Heart left ventricle (tissue), 13 donors: ENCODE data around the gene HTR3C.

Experiments used
- POLR2A ChIP-seq, 2 donors: fragments of 450-650 bp; IDR thresholded peaks; one replicate each; pipeline ENCODE4 v1.6.1; 2017; ENCODE audit warnings: antibody characterized with exemption in 2 of 2, mild to moderate bottlenecking in 2 of 2, moderate library complexity in 2 of 2
- TF ChIP-seq, protein P1 (sequence below), 12 donors: fragments of 200-600 bp; sonication (generic) in 4 of 12; IDR thresholded peaks; one replicate each; pipeline versions ENCODE4 v1.5.0 to v1.8.0; 2018 to 2022; ENCODE audit warnings: antibody characterized with exemption in 12 of 12, mild to moderate bottlenecking in 5 of 12
- donor health status: ischemic (EF 13 %, LVEDD 7.1; RV severe dilation, severe dysfunction).
- donor health status: DM: no; HTN: yes; CAD: no.
- donor health status: DM: no; HTN: no; CAD: no.
- donor health status: ischemic (EF 25% LVEDD 6.9; RV normal size, moderate dysfunction).
- donor health status: ischemic (EF 25% LVEDD 5.7; RV mildly dilated, moderate dysfunction).
- donor health status: ischemic (EF 35%, LVEDD 5.7; RV mildly dilated, moderate dysfunction).
- donor health status: nonischemic (EF 11% LVEDD 7.7; RV severe dilation, severe dysfunction).
- donor health status: DM: yes; HTN: yes; CAD: no.
- donor health status: PGD.
- donor health status: ischemic (EF 29% LVEDD 5.4; RV normal size, mild dysfunction).
- donor health status: nonischemic (EF 23%, LVEDD 6.1; RV moderate dilation, normal function).

DNA sequence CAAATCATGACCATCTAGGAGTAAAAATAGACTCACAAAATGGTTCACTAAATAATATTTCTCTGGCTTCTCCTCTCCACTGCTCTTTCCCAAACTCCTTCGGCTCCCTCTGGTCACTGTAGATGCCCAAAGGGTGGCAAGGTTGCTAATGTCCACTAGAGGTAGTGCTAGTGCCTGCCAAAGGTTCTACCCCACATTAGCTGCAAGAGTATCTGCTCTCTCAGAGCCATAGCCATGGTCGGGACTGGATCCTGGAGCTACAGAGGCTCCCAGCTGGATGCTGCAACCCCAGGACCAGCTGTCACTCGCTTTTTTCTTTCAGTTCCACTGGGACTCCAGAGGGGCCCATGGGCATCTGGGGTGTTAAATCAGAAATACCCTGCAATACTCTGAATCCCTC lies 12.8 kb upstream of the HTR3C start:
- no peak for TF ChIP-seq POLR2A (IDR thresholded peaks at IDR 0.05)
- TF ChIP-seq, protein P1, sequence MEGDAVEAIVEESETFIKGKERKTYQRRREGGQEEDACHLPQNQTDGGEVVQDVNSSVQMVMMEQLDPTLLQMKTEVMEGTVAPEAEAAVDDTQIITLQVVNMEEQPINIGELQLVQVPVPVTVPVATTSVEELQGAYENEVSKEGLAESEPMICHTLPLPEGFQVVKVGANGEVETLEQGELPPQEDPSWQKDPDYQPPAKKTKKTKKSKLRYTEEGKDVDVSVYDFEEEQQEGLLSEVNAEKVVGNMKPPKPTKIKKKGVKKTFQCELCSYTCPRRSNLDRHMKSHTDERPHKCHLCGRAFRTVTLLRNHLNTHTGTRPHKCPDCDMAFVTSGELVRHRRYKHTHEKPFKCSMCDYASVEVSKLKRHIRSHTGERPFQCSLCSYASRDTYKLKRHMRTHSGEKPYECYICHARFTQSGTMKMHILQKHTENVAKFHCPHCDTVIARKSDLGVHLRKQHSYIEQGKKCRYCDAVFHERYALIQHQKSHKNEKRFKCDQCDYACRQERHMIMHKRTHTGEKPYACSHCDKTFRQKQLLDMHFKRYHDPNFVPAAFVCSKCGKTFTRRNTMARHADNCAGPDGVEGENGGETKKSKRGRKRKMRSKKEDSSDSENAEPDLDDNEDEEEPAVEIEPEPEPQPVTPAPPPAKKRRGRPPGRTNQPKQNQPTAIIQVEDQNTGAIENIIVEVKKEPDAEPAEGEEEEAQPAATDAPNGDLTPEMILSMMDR (IDR thresholded peaks at IDR 0.05) = peak in 9 of 12 donors; percentile 7 to 34 (median 21)
